ENCODE data around the gene OTUD3. TPM values are rescaled to one million over a fixed set of nuclear protein-coding genes. Genes with fewer than 3 reads are reported as not detected.
"Not testable (repeated sequence)": the region's sequence is repeated elsewhere in the genome, so short reads cannot be mapped to it uniquely, and the experiment has no call there.

OTUD3 gene
- total RNA-seq, 4 donors from 2014 or later: 4.4 to 7.6 (median 5.3) TPM

- no peak for ATAC-seq (ENCODE audit: low FRiP score)
- no peak for TF ChIP-seq CTCF (IDR thresholded peaks at IDR 0.05)
- no peak for DNase-seq (ENCODE audit: low spot score)
These were observed 12.3 kb upstream of the OTUD3 start for GRCh38 chr1:19869929-19870328.

GRCh38 chr1:19872190-19872589 is 10.0 kb upstream of the OTUD3 start:
- ATAC-seq (ENCODE audit: low FRiP score) (no peak), DNase-seq (ENCODE audit: low spot score) (no peak)
- no peak for TF ChIP-seq CTCF (IDR thresholded peaks at IDR 0.05)

- TF ChIP-seq CTCF (IDR thresholded peaks at IDR 0.05): no peak
- ATAC-seq (ENCODE audit: low FRiP score) (no peak), DNase-seq (ENCODE audit: low spot score) (no peak)
These were observed 4.9 kb upstream of the OTUD3 start for GRCh38 chr1:19877181-19877750.

GRCh38 chr1:19877821-19878636 is 4.2 kb upstream of the OTUD3 start:
- ATAC-seq (ENCODE audit: low FRiP score) (no peak), DNase-seq (ENCODE audit: low spot score) (no peak)
- TF ChIP-seq CTCF (IDR thresholded peaks at IDR 0.05): no peak

- DNase-seq (ENCODE audit: low spot score): no peak
- ATAC-seq (ENCODE audit: low FRiP score): no peak
- TF ChIP-seq CTCF (IDR thresholded peaks at IDR 0.05): no peak
These were observed 3.6 kb upstream of the OTUD3 start for GRCh38 chr1:19878637-19878985.

- TF ChIP-seq CTCF (IDR thresholded peaks at IDR 0.05): no peak
- no peak for DNase-seq (ENCODE audit: low spot score)
- ATAC-seq (ENCODE audit: low FRiP score): no peak
These were observed 3.0 kb upstream of the OTUD3 start for GRCh38 chr1:19879227-19879626.

- no peak for TF ChIP-seq CTCF (IDR thresholded peaks at IDR 0.05)
- ATAC-seq (ENCODE audit: low FRiP score) (no peak), DNase-seq (ENCODE audit: low spot score) (no peak)
These were observed 2.5 kb upstream of the OTUD3 start for GRCh38 chr1:19879661-19880060.

- not testable (repeated sequence) for DNase-seq (ENCODE audit: low spot score); ATAC-seq (ENCODE audit: low FRiP score)
These were observed 1.4 kb upstream of the OTUD3 start for GRCh38 chr1:19880841-19881240.

Data from omental fat pad (tissue), 4 donors.